Caco-2 (cell line): Measurements from ENCODE around the gene TNPO2. TPM values are rescaled to one million over a fixed set of nuclear protein-coding genes. Genes with fewer than 3 reads are reported as not detected.

Source experiments
- BruUV-seq: library from RNA; stranded (reverse); fragments of 400-500 nt; replicated peaks from 2 replicates; lab custom pipeline; 2021; lab: Mats Ljungman, UMichigan
- CTCF ChIA-PET: fragments of 300-600 bp; sonication (Branson Sonifier 250); formaldehyde crosslinking; loops from one replicate; lab custom pipeline; 2022; ENCODE audit warnings: antibody characterized with exemption; lab: Charles Lee
- POLR2A ChIA-PET: fragments of 300-600 bp; sonication (Branson Sonifier 250); formaldehyde crosslinking; loops from one replicate; lab custom pipeline; 2022; ENCODE audit warnings: antibody characterized with exemption; lab: Charles Lee
- DNase-seq, 2 experiments: peaks; one replicate each; pipeline versions ENCODE4 v3.0.0 to v3.0.0-alpha.2; 2020 to 2022
- H3K27me3 ChIP-seq: replicated peaks from 2 replicates; pipeline ENCODE4 v1.6.0; 2011; ENCODE audit warnings: low read length; ENCODE audit not compliant: control insufficient read depth, insufficient read depth
- H3K36me3 ChIP-seq: 2 replicates; pipeline ENCODE4 v1.5.1; 2011; ENCODE audit warnings: low read length; ENCODE audit not compliant: control insufficient read depth, insufficient read depth
- H3K4me1 ChIP-seq: fragments of 250-450 bp; sonication (Bioruptor Pico); 2 replicates; pipeline ENCODE4 v1.5.1; 2020; ENCODE audit warnings: mild to moderate bottlenecking
- H3K4me3 ChIP-seq: 2 replicates; pipeline ENCODE4 v1.5.1; 2011; ENCODE audit warnings: low read depth, mild to moderate bottlenecking, control low read depth, low read length
- H3K9me3 ChIP-seq: fragments of 250-450 bp; sonication (Bioruptor Pico); 2 replicates; pipeline ENCODE4 v1.5.1; 2020; ENCODE audit warnings: mild to moderate bottlenecking, moderate library complexity
- H3K27ac Mint-ChIP-seq: one replicate; pipeline ENCODE4 v1.8.0; 2022; ENCODE audit warnings: mixed read lengths; ENCODE audit not compliant: unreplicated experiment
- H3K27me3 Mint-ChIP-seq: one replicate; pipeline ENCODE4 v1.8.0; 2022; ENCODE audit warnings: mixed read lengths; ENCODE audit not compliant: insufficient read depth, unreplicated experiment
- H3K36me3 Mint-ChIP-seq: one replicate; pipeline ENCODE4 v1.8.0; 2022; ENCODE audit warnings: mild to moderate bottlenecking, mixed read lengths; ENCODE audit not compliant: insufficient read depth, unreplicated experiment
- H3K4me1 Mint-ChIP-seq: one replicate; pipeline ENCODE4 v1.8.0; 2022; ENCODE audit warnings: low read depth, mixed read lengths; ENCODE audit not compliant: unreplicated experiment
- H3K4me3 Mint-ChIP-seq: one replicate; pipeline ENCODE4 v1.8.0; 2022; ENCODE audit warnings: mild to moderate bottlenecking, moderate library complexity, mixed read lengths; ENCODE audit not compliant: unreplicated experiment
- H3K9me3 Mint-ChIP-seq: one replicate; pipeline ENCODE4 v1.8.0; 2022; ENCODE audit warnings: mixed read lengths; ENCODE audit not compliant: unreplicated experiment
- CTCF ChIP-seq, 2 experiments: fragments of 200-600 bp in 1 of 2; IDR thresholded peaks; 1 replicate in 1 of 2; 2 replicates in 1 of 2; pipeline versions ENCODE4 v1.5.1 to v1.8.0; 2011 to 2022; ENCODE audit warnings: antibody characterized with exemption in 1 of 2, control low read depth in 1 of 2, inconsistent platforms in 1 of 2, low read depth in 1 of 2, low read length in 1 of 2, mild to moderate bottlenecking in 1 of 2, moderate library complexity in 1 of 2; ENCODE audit not compliant: insufficient read depth in 1 of 2, severe bottlenecking in 1 of 2, unreplicated experiment in 1 of 2
- intact Hi-C: fragments of 100-400 bp; cut with micrococcal nuclease; formaldehyde crosslinking; loops from one replicate; pipeline ENCODE4 v1.10.0; 2022; ENCODE audit not compliant: unreplicated experiment
- total RNA-seq: library from RNA; stranded (reverse); gene quantifications from 2 replicates; pipeline ENCODE4 v1.2.3, GENCODE V29; 2022

Gene TNPO2
- total RNA-seq, 1 experiment from 2014 or later: 87.8 TPM

- Mint-ChIP-seq H3K36me3 (peaks cover 8% of the 10 kb centered on the region), H3K9me3 (no peaks in the 10 kb centered on the region), H3K27me3 (no peaks in the 10 kb centered on the region), H3K4me1 (no peaks in the 10 kb centered on the region), H3K4me3 (no peak overlapping the region), H3K27ac (no peak overlapping the region)
- no peak for DNase-seq
- intact Hi-C loops: no loop called here
- H3K27me3 ChIP-seq: no peaks in the 10 kb centered on the region
- BruUV-seq: no TSS peak
- H3K36me3 ChIP-seq: peaks cover 1% of the 10 kb centered on the region; the same call in 1 of the 2 replicates
- no peaks in the 10 kb centered on the region for H3K4me1 ChIP-seq
- TF ChIP-seq CTCF (IDR thresholded peaks at IDR 0.05; ENCODE audit: insufficient read depth in 1 of 2, low read depth in 1 of 2, low read length in 1 of 2, severe bottlenecking in 1 of 2, unreplicated experiment in 1 of 2): no peak
- ChIA-PET POLR2A (no interaction called here), CTCF (no interaction called here)
- H3K4me3 ChIP-seq: no peak overlapping the region
- H3K9me3 ChIP-seq: no peaks in the 10 kb centered on the region
Measured at GRCh38 chr19:12695096-12695495, 28.6 kb downstream of the TNPO2 start.

GRCh38 chr19:12694641-12695040 is 29.1 kb downstream of the TNPO2 start:
- intact Hi-C loops: no loop called here
- ChIA-PET CTCF (interaction anchor here (0.6 kb wide), 2 partner anchors 909 to 1566 kb away, joined by 3 to 4 read pairs; no protein-coding TSS in a partner anchor), POLR2A (interaction anchor here (0.9 kb wide), 1 partner anchor 14 kb away, joined by 3 read pairs; no protein-coding TSS in a partner anchor)
- no TSS peak for BruUV-seq
- Mint-ChIP-seq H3K4me3 (no peak overlapping the region), H3K27ac (no peak overlapping the region), H3K27me3 (no peaks in the 10 kb centered on the region), H3K4me1 (no peaks in the 10 kb centered on the region), H3K36me3 (peaks cover 8% of the 10 kb centered on the region), H3K9me3 (no peaks in the 10 kb centered on the region)
- Histone ChIP-seq H3K4me3 (no peak overlapping the region), H3K36me3 (peaks cover 1% of the 10 kb centered on the region; the same call in 1 of the 2 replicates), H3K27me3 (no peaks in the 10 kb centered on the region), H3K4me1 (no peaks in the 10 kb centered on the region), H3K9me3 (no peaks in the 10 kb centered on the region)
- TF ChIP-seq CTCF (IDR thresholded peaks at IDR 0.05; ENCODE audit: insufficient read depth in 1 of 2, low read depth in 1 of 2, low read length in 1 of 2, severe bottlenecking in 1 of 2, unreplicated experiment in 1 of 2): no peak
- no peak for DNase-seq

- Mint-ChIP-seq H3K4me3 (no peak overlapping the region), H3K9me3 (no peaks in the 10 kb centered on the region), H3K36me3 (peaks cover 8% of the 10 kb centered on the region), H3K4me1 (no peaks in the 10 kb centered on the region), H3K27ac (no peak overlapping the region), H3K27me3 (no peaks in the 10 kb centered on the region)
- H3K9me3 ChIP-seq: no peaks in the 10 kb centered on the region
- H3K36me3 ChIP-seq: peaks cover 1% of the 10 kb centered on the region; the same call in 1 of the 2 replicates
- H3K27me3 ChIP-seq: no peaks in the 10 kb centered on the region
- TF ChIP-seq CTCF (IDR thresholded peaks at IDR 0.05; ENCODE audit: insufficient read depth in 1 of 2, low read depth in 1 of 2, low read length in 1 of 2, severe bottlenecking in 1 of 2, unreplicated experiment in 1 of 2): no peak
- no peaks in the 10 kb centered on the region for H3K4me1 ChIP-seq
- no peak overlapping the region for H3K4me3 ChIP-seq
- intact Hi-C loops: no loop called here
- POLR2A ChIA-PET: no interaction called here
- CTCF ChIA-PET: no interaction called here
- BruUV-seq: no TSS peak
- no peak for DNase-seq
Measured at GRCh38 chr19:12692960-12693359, 30.8 kb downstream of the TNPO2 start.
